Gastroesophageal sphincter (tissue), 4 donors: ENCODE measurements around the gene ANO2. TPM values are rescaled to one million over a fixed set of nuclear protein-coding genes. Genes with fewer than 3 reads are reported as not detected.
"Not testable (repeated sequence)": the region's sequence is repeated elsewhere in the genome, so short reads cannot be mapped to it uniquely, and the experiment has no call there.

Source experiments
- ATAC-seq: fragments of 150-250 bp; one replicate; pipeline ENCODE4 v1.9.1; 2016; ENCODE audit warnings: mild to moderate bottlenecking, moderate library complexity
- H3K27ac ChIP-seq, 4 donors: fragments of 200-600 bp; sonication (generic) in 3 of 4; 1 replicate in 3 of 4; 2 replicates in 1 of 4; pipeline ENCODE4 v1.5.1; 2016 to 2019
- H3K27me3 ChIP-seq: fragments of 200-600 bp; sonication (generic); one replicate; pipeline ENCODE4 v1.5.1; 2019
- H3K36me3 ChIP-seq, 2 donors: fragments of 200-600 bp; sonication (generic); one replicate each; pipeline ENCODE4 v1.5.1; 2019; ENCODE audit warnings: control low read depth in 1 of 2
- H3K4me1 ChIP-seq, 3 donors: fragments of 200-600 bp; sonication (generic); 1 replicate in 2 of 3; 2 replicates in 1 of 3; pipeline ENCODE4 v1.5.1; 2016 to 2019; ENCODE audit warnings: control low read depth in 2 of 3
- H3K4me3 ChIP-seq, 2 donors: fragments of 200-600 bp; sonication (generic); one replicate each; pipeline ENCODE4 v1.5.1; 2019; ENCODE audit warnings: mild to moderate bottlenecking in 1 of 2, moderate library complexity in 1 of 2
- H3K9me3 ChIP-seq, 3 donors: fragments of 200-600 bp; sonication (generic); one replicate each; pipeline ENCODE4 v1.5.1; 2017 to 2019; ENCODE audit warnings: control low read depth in 2 of 3
- EP300 ChIP-seq: sonication (generic); formaldehyde crosslinking; IDR thresholded peaks from one replicate; pipeline ENCODE4 v1.6.1; 2017; ENCODE audit warnings: antibody characterized with exemption, mild to moderate bottlenecking
- POLR2A ChIP-seq, 2 donors: fragments of 450-650 bp; IDR thresholded peaks; one replicate each; pipeline ENCODE4 v1.6.1; 2017; ENCODE audit warnings: antibody characterized with exemption in 2 of 2, mild to moderate bottlenecking in 2 of 2, moderate library complexity in 1 of 2
- POLR2AphosphoS5 ChIP-seq: sonication (generic); formaldehyde crosslinking; IDR thresholded peaks from one replicate; pipeline ENCODE4 v1.6.1; 2017; ENCODE audit warnings: antibody characterized with exemption
- WGBS, 2 donors: methylation state at CpG; one replicate each; pipeline ENCODE4 v1.1.5; 2018; ENCODE audit warnings: low coverage in 1 of 2; 5-methylcytosine and 5-hydroxymethylcytosine counted together
- total RNA-seq, 4 donors: library from RNA; depleted of rRNA; stranded (reverse); fragments of >200 nt; gene quantifications; one replicate each; pipeline ENCODE4 v1.1.0, GENCODE V29; 2016
- TF ChIP-seq, protein P1 (sequence below), 4 experiments: fragments of 200-600 bp in 2 of 4; fragments of 450-650 bp in 2 of 4; sonication (generic) in 1 of 4; IDR thresholded peaks; one replicate each; pipeline ENCODE4 v1.5.1; 2017 to 2019; ENCODE audit warnings: antibody characterized with exemption in 4 of 4, mild to moderate bottlenecking in 2 of 4, moderate library complexity in 2 of 4

Gene ANO2
- total RNA-seq, 4 donors from 2014 or later = 3.1 to 10.9 (median 6.7) TPM

DNA sequence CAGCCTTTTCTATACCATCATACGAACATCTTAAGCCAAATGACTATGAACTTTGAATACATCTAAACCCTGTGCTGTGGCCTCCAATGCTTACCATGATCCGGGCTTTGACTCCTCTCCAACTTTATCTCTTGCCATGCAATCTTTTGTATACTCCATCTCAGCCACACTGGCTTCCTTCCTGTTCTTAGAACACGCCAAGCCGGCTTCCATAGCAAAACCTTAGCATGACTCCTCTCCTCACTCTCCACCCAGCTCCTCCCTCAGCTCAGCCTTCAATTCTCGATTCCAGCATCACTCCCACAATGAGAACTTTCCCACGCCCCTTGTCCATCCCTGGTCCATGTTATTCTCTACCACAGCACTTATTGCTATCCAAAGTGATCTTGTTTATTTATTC lies 284.8 kb downstream of the ANO2 start:
- Histone ChIP-seq H3K9me3 (no peaks in the 10 kb centered on the region), H3K27ac (no peak overlapping the region), H3K36me3 (no peaks in the 10 kb centered on the region), H3K4me1 (no peaks in the 10 kb centered on the region), H3K27me3 (no peaks in the 10 kb centered on the region), H3K4me3 (no peak overlapping the region)
- no peak for TF ChIP-seq POLR2A (IDR thresholded peaks at IDR 0.05)
- TF ChIP-seq, protein P1, sequence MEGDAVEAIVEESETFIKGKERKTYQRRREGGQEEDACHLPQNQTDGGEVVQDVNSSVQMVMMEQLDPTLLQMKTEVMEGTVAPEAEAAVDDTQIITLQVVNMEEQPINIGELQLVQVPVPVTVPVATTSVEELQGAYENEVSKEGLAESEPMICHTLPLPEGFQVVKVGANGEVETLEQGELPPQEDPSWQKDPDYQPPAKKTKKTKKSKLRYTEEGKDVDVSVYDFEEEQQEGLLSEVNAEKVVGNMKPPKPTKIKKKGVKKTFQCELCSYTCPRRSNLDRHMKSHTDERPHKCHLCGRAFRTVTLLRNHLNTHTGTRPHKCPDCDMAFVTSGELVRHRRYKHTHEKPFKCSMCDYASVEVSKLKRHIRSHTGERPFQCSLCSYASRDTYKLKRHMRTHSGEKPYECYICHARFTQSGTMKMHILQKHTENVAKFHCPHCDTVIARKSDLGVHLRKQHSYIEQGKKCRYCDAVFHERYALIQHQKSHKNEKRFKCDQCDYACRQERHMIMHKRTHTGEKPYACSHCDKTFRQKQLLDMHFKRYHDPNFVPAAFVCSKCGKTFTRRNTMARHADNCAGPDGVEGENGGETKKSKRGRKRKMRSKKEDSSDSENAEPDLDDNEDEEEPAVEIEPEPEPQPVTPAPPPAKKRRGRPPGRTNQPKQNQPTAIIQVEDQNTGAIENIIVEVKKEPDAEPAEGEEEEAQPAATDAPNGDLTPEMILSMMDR (IDR thresholded peaks at IDR 0.05) = no peak
- WGBS, 2 donors = 40 to 62% methylated on average over 1 to 4 of the region's 6 CpGs
- ATAC-seq = no peak

GRCh38 chr12:5658339-5658941 lies 286.6 kb downstream of the ANO2 start:
- not testable (repeated sequence) for H3K9me3 ChIP-seq, ATAC-seq, H3K4me1 ChIP-seq, H3K4me3 ChIP-seq, H3K27me3 ChIP-seq, H3K27ac ChIP-seq, H3K36me3 ChIP-seq
- WGBS, 2 donors = 87 to 92% methylated on average over 3 of the region's 3 CpGs

DNA sequence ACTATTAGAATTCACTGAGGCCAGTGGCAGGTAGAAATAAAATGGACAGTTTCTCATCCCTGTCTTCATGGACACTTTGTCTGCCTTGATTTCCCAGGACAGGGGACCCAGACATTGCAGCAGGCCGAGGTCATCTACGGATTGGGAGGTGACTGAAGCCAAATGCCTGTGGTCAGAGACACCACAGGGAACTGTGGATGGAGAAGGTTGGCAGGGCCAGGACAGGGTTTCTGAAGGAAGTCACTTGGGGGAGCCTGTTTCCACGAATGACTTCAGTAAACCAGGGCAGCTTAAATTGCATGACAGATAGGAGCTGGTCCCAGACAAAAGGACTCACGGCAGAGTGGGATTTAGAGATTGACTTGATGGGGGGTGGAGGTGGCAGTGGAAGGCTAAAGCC lies 288.2 kb downstream of the ANO2 start:
- no peak for ATAC-seq
- H3K4me1 ChIP-seq = no peaks in the 10 kb centered on the region
- peaks cover 0 to 2% (median 0%) of the 10 kb centered on the region in 3 donors for H3K9me3 ChIP-seq
- H3K27me3 ChIP-seq = peaks cover 5% of the 10 kb centered on the region
- 60% methylated on average over 1 to 3 of the region's 4 CpGs for WGBS, 2 donors
- no peak overlapping the region for H3K4me3 ChIP-seq
- TF ChIP-seq POLR2AphosphoS5 (no peak), POLR2A (IDR thresholded peaks at IDR 0.05) (no peak), EP300 (no peak)
- TF ChIP-seq, protein P1 (IDR thresholded peaks at IDR 0.05) = no peak
- no peaks in the 10 kb centered on the region for H3K36me3 ChIP-seq
- no peak overlapping the region for H3K27ac ChIP-seq

GRCh38 chr12:5655120-5655519 lies 289.9 kb downstream of the ANO2 start:
- H3K36me3 ChIP-seq = no peaks in the 10 kb centered on the region
- WGBS, 2 donors = 68 to 92% methylated on average over 3 of the region's 3 CpGs
- H3K9me3 ChIP-seq = peaks cover 0 to 3% (median 0%) of the 10 kb centered on the region in 3 donors
- TF ChIP-seq, protein P1 (IDR thresholded peaks at IDR 0.05) = no peak
- TF ChIP-seq POLR2AphosphoS5 = no peak
- no peak for TF ChIP-seq POLR2A (IDR thresholded peaks at IDR 0.05)
- TF ChIP-seq EP300 = no peak
- no peak overlapping the region for H3K4me3 ChIP-seq
- H3K27ac ChIP-seq = no peak overlapping the region
- no peak for ATAC-seq
- H3K27me3 ChIP-seq = peaks cover 5% of the 10 kb centered on the region
- H3K4me1 ChIP-seq = no peaks in the 10 kb centered on the region

DNA sequence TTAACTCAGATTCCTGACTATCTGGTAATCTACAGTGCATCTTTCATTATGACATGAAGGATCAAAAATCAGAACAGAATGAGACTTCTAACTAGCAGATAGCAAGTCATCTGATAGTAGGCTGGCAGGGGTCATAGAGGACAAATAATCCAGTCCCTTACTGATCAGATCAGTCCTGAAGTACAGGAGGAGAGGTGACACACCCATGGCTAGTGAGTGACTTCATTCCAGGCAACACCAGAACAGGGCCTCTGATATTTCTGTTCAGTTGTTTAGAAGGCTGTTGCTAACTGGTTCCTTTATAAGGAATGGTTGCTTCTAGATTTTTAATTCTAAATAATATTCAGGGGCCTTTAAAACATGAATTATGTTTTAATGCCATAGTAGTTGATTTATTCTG lies 291.0 kb downstream of the ANO2 start:
- Histone ChIP-seq H3K27me3 (peaks cover 5% of the 10 kb centered on the region), H3K36me3 (no peaks in the 10 kb centered on the region), H3K4me3 (no peak overlapping the region), H3K9me3 (peaks cover 0 to 3% (median 0%) of the 10 kb centered on the region in 3 donors), H3K27ac (no peak overlapping the region), H3K4me1 (no peaks in the 10 kb centered on the region)
- no peak for TF ChIP-seq EP300
- TF ChIP-seq, protein P1 (IDR thresholded peaks at IDR 0.05) = no peak
- no peak for TF ChIP-seq POLR2A (IDR thresholded peaks at IDR 0.05)
- TF ChIP-seq POLR2AphosphoS5 = no peak
- no peak for ATAC-seq
